PC-3 (cell line): ENCODE measurements around the gene IER3. TPM values are rescaled to one million over a fixed set of nuclear protein-coding genes. Genes with fewer than 3 reads are reported as not detected.

Experiments
- ATAC-seq: fragments of 200-7000 bp; cut with Tn5 transposase; 2 replicates; pipeline ENCODE4 v1.9.1; 2020; ENCODE audit warnings: mild to moderate bottlenecking, moderate library complexity
- BruUV-seq: library from RNA; stranded (reverse); fragments of 400-500 nt; replicated peaks from 2 replicates; lab custom pipeline; 2021; lab: Mats Ljungman, UMichigan
- CTCF ChIA-PET: fragments of 300-600 bp; sonication (Branson Sonifier 250); formaldehyde crosslinking; loops from one replicate; lab custom pipeline; 2022; ENCODE audit warnings: antibody characterized with exemption; lab: Charles Lee
- POLR2A ChIA-PET: fragments of 300-600 bp; sonication (Branson Sonifier 250); formaldehyde crosslinking; loops from one replicate; lab custom pipeline; 2022; ENCODE audit warnings: antibody characterized with exemption; ENCODE audit not compliant: unreplicated experiment; lab: Charles Lee
- DNase-seq: peaks from one replicate; pipeline ENCODE4 v3.0.0-alpha.2; 2015
- H2AFZ ChIP-seq: fragments of 300-600 bp; sonication (generic); 2 replicates; pipeline ENCODE4 v1.6.0; 2016; ENCODE audit warnings: antibody characterized with exemption, low read length
- H3F3A ChIP-seq: fragments of 300-600 bp; sonication (generic); one replicate; pipeline ENCODE4 v1.6.0; 2017; ENCODE audit warnings: antibody characterized with exemption, low read length, control low read depth, mild to moderate bottlenecking; ENCODE audit not compliant: unreplicated experiment
- H3K27ac ChIP-seq: fragments of 300-600 bp; sonication (generic); 2 replicates; pipeline ENCODE4 v1.5.1; 2016; ENCODE audit warnings: mild to moderate bottlenecking, low read length
- H3K27me3 ChIP-seq: fragments of 300-600 bp; sonication (generic); 2 replicates; pipeline ENCODE4 v1.6.1; 2016; ENCODE audit warnings: low read length, mixed read lengths
- H3K36me3 ChIP-seq: fragments of 300-600 bp; sonication (generic); 2 replicates; pipeline ENCODE4 v1.6.1; 2016; ENCODE audit warnings: low read depth, mixed run types, low read length, mixed read lengths
- H3K4me1 ChIP-seq: fragments of 300-600 bp; sonication (generic); 2 replicates; pipeline ENCODE4 v1.5.1; 2016; ENCODE audit warnings: low read length; ENCODE audit not compliant: insufficient read depth
- H3K4me2 ChIP-seq: fragments of 300-600 bp; sonication (generic); 2 replicates; pipeline ENCODE4 v1.6.0; 2016; ENCODE audit warnings: low read length
- H3K4me3 ChIP-seq: fragments of 300-600 bp; sonication (generic); 2 replicates; pipeline ENCODE4 v1.5.1; 2016; ENCODE audit warnings: mild to moderate bottlenecking, low read length, mixed read lengths
- H3K79me2 ChIP-seq: fragments of 300-600 bp; sonication (generic); 2 replicates; pipeline ENCODE4 v1.6.1; 2017; ENCODE audit warnings: low read length, mixed read lengths
- H3K9ac ChIP-seq: fragments of 300-600 bp; sonication (generic); 2 replicates; pipeline ENCODE4 v1.6.0; 2016; ENCODE audit warnings: mild to moderate bottlenecking, low read length
- H3K9me2 ChIP-seq: fragments of 300-600 bp; sonication (generic); replicated peaks from 2 replicates; pipeline ENCODE4 v1.6.1; 2016; ENCODE audit warnings: mixed run types, low read length, mixed read lengths
- H3K9me3 ChIP-seq: fragments of 300-600 bp; sonication (generic); 2 replicates; pipeline ENCODE4 v1.6.1; 2016; ENCODE audit warnings: low read length, mixed read lengths
- H4K20me1 ChIP-seq: fragments of 300-600 bp; sonication (generic); 2 replicates; pipeline ENCODE4 v1.6.1; 2016; ENCODE audit warnings: low read length, mixed read lengths
- EZH2 ChIP-seq: fragments of 300-600 bp; sonication (generic); IDR thresholded peaks from one replicate; pipeline ENCODE4 v1.6.1; 2017; ENCODE audit warnings: antibody characterized with exemption, mild to moderate bottlenecking, low read length; ENCODE audit not compliant: unreplicated experiment
- EZH2phosphoT487 ChIP-seq: fragments of 300-600 bp; sonication (generic); IDR thresholded peaks from 2 replicates; pipeline ENCODE4 v1.6.1; 2018; ENCODE audit warnings: mild to moderate bottlenecking, antibody characterized with exemption, low read length, borderline replicate concordance
- intact Hi-C: fragments of 100-400 bp; cut with micrococcal nuclease; formaldehyde crosslinking; loops from 2 replicates; pipeline ENCODE4 v1.9.0; 2023
- total RNA-seq: library from RNA; depleted of rRNA; stranded (reverse); fragments of >200 nt; gene quantifications from 2 replicates; pipeline ENCODE4 v1.2.3, GENCODE V29; 2014
- TF ChIP-seq, protein P1 (sequence below): fragments of 300-600 bp; sonication (generic); conservative IDR thresholded peaks from 2 replicates; pipeline ENCODE4 v1.5.1; 2017; ENCODE audit warnings: antibody characterized with exemption, low read depth, mild to moderate bottlenecking, low read length

Gene IER3
- total RNA-seq, 1 experiment from 2014 or later: 1,173 TPM

DNA sequence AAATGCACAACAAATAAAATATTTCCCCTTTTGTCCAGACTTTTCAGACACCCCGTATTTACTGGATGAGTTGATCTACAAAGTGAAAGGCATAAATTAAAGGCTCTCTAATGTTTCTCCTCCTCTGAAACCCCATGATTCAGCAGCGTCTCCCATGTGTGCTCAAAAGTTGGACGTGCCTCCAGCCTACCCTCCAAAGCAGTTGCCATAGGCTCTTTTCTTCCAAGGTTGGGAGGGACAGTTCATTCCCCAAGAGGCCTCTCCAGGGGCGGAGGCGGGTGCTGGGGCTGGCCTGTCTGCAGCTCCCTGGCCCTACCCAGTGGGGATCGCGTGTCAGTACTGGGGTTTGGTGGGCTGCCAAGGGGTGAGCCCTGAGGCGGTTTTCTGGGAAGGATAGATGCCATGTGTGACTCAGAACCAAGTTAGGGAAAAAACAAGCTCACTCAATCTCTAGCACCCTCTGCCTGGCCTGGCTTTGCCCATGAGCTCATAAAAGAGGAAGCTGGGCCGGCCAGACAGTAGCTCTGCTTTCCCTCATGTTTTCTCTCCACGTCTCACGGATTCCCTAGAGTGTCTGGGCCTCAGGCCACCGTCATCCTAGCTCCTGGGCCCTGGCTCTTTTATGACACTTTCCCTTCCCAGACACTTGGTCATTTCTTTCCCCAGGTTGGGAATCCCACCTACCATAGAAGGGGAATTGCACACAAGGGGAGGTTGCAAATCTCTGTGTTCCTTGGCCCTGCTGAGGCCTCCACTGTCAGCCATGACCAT lies 8.0 kb upstream of the IER3 start:
- TF ChIP-seq EZH2phosphoT487: no peak
- TF ChIP-seq, protein P1, sequence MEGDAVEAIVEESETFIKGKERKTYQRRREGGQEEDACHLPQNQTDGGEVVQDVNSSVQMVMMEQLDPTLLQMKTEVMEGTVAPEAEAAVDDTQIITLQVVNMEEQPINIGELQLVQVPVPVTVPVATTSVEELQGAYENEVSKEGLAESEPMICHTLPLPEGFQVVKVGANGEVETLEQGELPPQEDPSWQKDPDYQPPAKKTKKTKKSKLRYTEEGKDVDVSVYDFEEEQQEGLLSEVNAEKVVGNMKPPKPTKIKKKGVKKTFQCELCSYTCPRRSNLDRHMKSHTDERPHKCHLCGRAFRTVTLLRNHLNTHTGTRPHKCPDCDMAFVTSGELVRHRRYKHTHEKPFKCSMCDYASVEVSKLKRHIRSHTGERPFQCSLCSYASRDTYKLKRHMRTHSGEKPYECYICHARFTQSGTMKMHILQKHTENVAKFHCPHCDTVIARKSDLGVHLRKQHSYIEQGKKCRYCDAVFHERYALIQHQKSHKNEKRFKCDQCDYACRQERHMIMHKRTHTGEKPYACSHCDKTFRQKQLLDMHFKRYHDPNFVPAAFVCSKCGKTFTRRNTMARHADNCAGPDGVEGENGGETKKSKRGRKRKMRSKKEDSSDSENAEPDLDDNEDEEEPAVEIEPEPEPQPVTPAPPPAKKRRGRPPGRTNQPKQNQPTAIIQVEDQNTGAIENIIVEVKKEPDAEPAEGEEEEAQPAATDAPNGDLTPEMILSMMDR: 0 out of 2 replicates have a peak, but pooled peaks have one; percentile 14
- DNase-seq (peak; percentile 100), ATAC-seq (peak; percentile 69)
- no TSS peak for BruUV-seq
- H3K27ac ChIP-seq: peak overlapping the region; percentile 98
- no peaks in the 10 kb centered on the region for H3K27me3 ChIP-seq
- H3K4me3 ChIP-seq: no peak overlapping the region
- H3K9me2 ChIP-seq: no peaks in the 10 kb centered on the region
- peaks cover 76% of the 10 kb centered on the region for H3K4me1 ChIP-seq
- peaks cover 34% of the 10 kb centered on the region for H3F3A ChIP-seq
- CTCF ChIA-PET: interaction anchor here (0.6 to 1.4 kb wide), 9 partner anchors 8 to 120 kb away, joined by 3 to 10 read pairs (median 3); partner anchors contain the start of gene IER3
- peak overlapping the region; percentile 25 for H3K4me2 ChIP-seq
- peaks cover 24% of the 10 kb centered on the region for H3K79me2 ChIP-seq
- H3K9ac ChIP-seq: peak overlapping the region; percentile 98
- H4K20me1 ChIP-seq: no peaks in the 10 kb centered on the region
- no peak overlapping the region for H2AFZ ChIP-seq
- POLR2A ChIA-PET: interaction anchor here (0.5 to 1.9 kb wide), 14 partner anchors 8 to 136 kb away, joined by 3 to 40 read pairs (median 4); partner anchors contain the start of genes FLOT1 and IER3
- intact Hi-C loops: loop anchor here (1.0 kb wide), 4 partner anchors 10 to 68 kb away; partner anchors contain the start of gene FLOT1
- H3K36me3 ChIP-seq: no peaks in the 10 kb centered on the region
- H3K9me3 ChIP-seq: no peaks in the 10 kb centered on the region

DNA sequence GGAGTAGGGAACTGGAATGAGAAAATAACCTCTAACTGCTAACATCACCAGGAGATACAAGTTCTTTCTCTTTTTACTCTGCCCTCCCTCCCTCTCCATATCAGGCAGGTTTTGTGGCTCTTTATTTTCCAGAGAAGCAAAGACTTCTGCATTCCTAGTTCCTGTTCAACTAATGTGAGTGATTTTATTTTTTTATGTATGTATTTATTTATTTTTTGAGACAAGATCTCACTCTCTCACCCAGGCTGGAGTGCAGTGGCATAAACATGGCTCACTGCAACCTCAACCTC lies 6.0 kb upstream of the IER3 start:
- Histone ChIP-seq H3K27me3 (no peaks in the 10 kb centered on the region), H3K9me2 (no peaks in the 10 kb centered on the region), H2AFZ (no peak overlapping the region), H3K36me3 (no peaks in the 10 kb centered on the region), H3K9ac (peak overlapping the region; percentile 98), H3F3A (peaks cover 34% of the 10 kb centered on the region), H3K4me3 (no peak overlapping the region), H3K27ac (peak overlapping the region; percentile 98), H3K9me3 (no peaks in the 10 kb centered on the region), H3K4me1 (peaks cover 87% of the 10 kb centered on the region), H3K4me2 (peak overlapping the region; percentile 74), H4K20me1 (no peaks in the 10 kb centered on the region), H3K79me2 (peaks cover 42% of the 10 kb centered on the region)
- DNase-seq: no peak
- POLR2A ChIA-PET: interaction anchor here (0.5 kb wide), 1 partner anchor 132 kb away, joined by 7 read pairs; no protein-coding TSS in a partner anchor
- no TSS peak for BruUV-seq
- intact Hi-C loops: no loop called here
- TF ChIP-seq, protein P1: no peak
- TF ChIP-seq EZH2 (no peak), EZH2phosphoT487 (no peak)
- CTCF ChIA-PET: no interaction called here
- no peak for ATAC-seq
